DND-41 (cell line): ENCODE data around the gene BUD31.

Experiments used
- ATAC-seq: fragments of 200-7000 bp; cut with Tn5 transposase; 3 replicates; pipeline ENCODE4 v1.9.1; 2021; ENCODE audit warnings: low read depth; ENCODE audit not compliant: insufficient read depth
- DNase-seq: peaks from one replicate; pipeline ENCODE4 v3.0.0-alpha.2; 2020
- H2AFZ ChIP-seq: 2 replicates; pipeline ENCODE4 v1.6.0; 2012; ENCODE audit warnings: low read depth, low read length
- H3K27ac ChIP-seq: 2 replicates; pipeline ENCODE4 v1.5.1; 2012; ENCODE audit warnings: low read length, inconsistent platforms
- H3K27me3 ChIP-seq: fragments of 200-600 bp; sonication (generic); 2 replicates; pipeline ENCODE4 v1.6.0; 2012; ENCODE audit warnings: low read length, mild to moderate bottlenecking, inconsistent platforms; ENCODE audit not compliant: insufficient read depth, poor library complexity
- H3K36me3 ChIP-seq: 2 replicates; pipeline ENCODE4 v1.5.1; 2012; ENCODE audit warnings: low read length, inconsistent platforms; ENCODE audit not compliant: insufficient read depth
- H3K4me1 ChIP-seq: 2 replicates; pipeline ENCODE4 v1.5.1; 2012; ENCODE audit warnings: mild to moderate bottlenecking, low read length; ENCODE audit not compliant: insufficient read depth
- H3K4me2 ChIP-seq: 2 replicates; pipeline ENCODE4 v1.6.0; 2012; ENCODE audit warnings: mild to moderate bottlenecking, moderate library complexity, low read length, inconsistent platforms; ENCODE audit not compliant: insufficient read depth
- H3K4me3 ChIP-seq, 2 experiments: fragments of 200-600 bp in 1 of 2; shearing (Covaris generic) in 1 of 2; 2 replicates each; pipeline ENCODE4 v1.5.1; 2012 to 2016; ENCODE audit warnings: inconsistent platforms in 2 of 2, low read length in 2 of 2, mild to moderate bottlenecking in 2 of 2, low read depth in 1 of 2, moderate library complexity in 1 of 2
- H3K79me2 ChIP-seq: 2 replicates; pipeline ENCODE4 v1.6.0; 2012; ENCODE audit warnings: low read length, inconsistent platforms; ENCODE audit not compliant: insufficient read depth
- H3K9ac ChIP-seq: 2 replicates; pipeline ENCODE4 v1.6.0; 2012; ENCODE audit warnings: low read depth, mild to moderate bottlenecking, inconsistent platforms, low read length, moderate library complexity
- H3K9me3 ChIP-seq: 2 replicates; pipeline ENCODE4 v1.5.1; 2012; ENCODE audit warnings: low read length, moderate library complexity, mild to moderate bottlenecking, inconsistent platforms; ENCODE audit not compliant: insufficient read depth, severe bottlenecking
- H4K20me1 ChIP-seq: 2 replicates; pipeline ENCODE4 v1.6.0; 2012; ENCODE audit warnings: low read length; ENCODE audit not compliant: insufficient read depth
- CTCF ChIP-seq: IDR thresholded peaks from 2 replicates; pipeline ENCODE4 v1.5.1; 2012; ENCODE audit warnings: borderline replicate concordance, low read length, moderate library complexity, mild to moderate bottlenecking; ENCODE audit not compliant: poor library complexity, severe bottlenecking; ENCODE audit errors: extremely low read depth
- EZH2 ChIP-seq: IDR thresholded peaks from 3 replicates; pipeline ENCODE4 v1.6.1; 2012; ENCODE audit warnings: borderline replicate concordance, low read depth, mild to moderate bottlenecking, moderate library complexity, low read length, inconsistent platforms; ENCODE audit not compliant: severe bottlenecking

Gene BUD31

GRCh38 chr7:99457650-99458493 lies 49.1 kb downstream of the BUD31 start:
- ATAC-seq (no peak), DNase-seq (no peak)
- Histone ChIP-seq H3K79me2 (peaks cover 73% of the 10 kb centered on the region), H3K27ac (no peak overlapping the region), H3K27me3 (no peaks in the 10 kb centered on the region), H3K4me2 (no peak overlapping the region), H2AFZ (no peak overlapping the region), H4K20me1 (peaks cover 82% of the 10 kb centered on the region), H3K36me3 (peaks cover 96% of the 10 kb centered on the region), H3K4me1 (peaks cover 11% of the 10 kb centered on the region), H3K9ac (no peak overlapping the region), H3K4me3 (no peak overlapping the region), H3K9me3 (no peaks in the 10 kb centered on the region)
- TF ChIP-seq EZH2 = no peak

- Histone ChIP-seq H3K4me3 (no peak overlapping the region), H2AFZ (no peak overlapping the region), H3K4me1 (peaks cover 23% of the 10 kb centered on the region), H3K79me2 (peaks cover 86% of the 10 kb centered on the region), H3K36me3 (peaks cover 94% of the 10 kb centered on the region), H3K27ac (no peak overlapping the region), H3K4me2 (no peak overlapping the region), H3K27me3 (no peaks in the 10 kb centered on the region), H3K9me3 (no peaks in the 10 kb centered on the region), H4K20me1 (peaks cover 79% of the 10 kb centered on the region), H3K9ac (no peak overlapping the region)
- DNase-seq (peak; percentile 52), ATAC-seq (peak; percentile 73)
- no peak for TF ChIP-seq EZH2
- peak; percentile 67 for TF ChIP-seq CTCF
These were observed 50.3 kb downstream of the BUD31 start for GRCh38 chr7:99459087-99459486.

- Histone ChIP-seq H3K4me3 (no peak overlapping the region; a peak in 1 of 4 replicates), H3K4me1 (peaks cover 36% of the 10 kb centered on the region), H3K4me2 (peak overlapping the region; percentile 24; the same call in 1 of the 2 replicates), H2AFZ (no peak overlapping the region), H3K36me3 (peaks cover 82% of the 10 kb centered on the region), H4K20me1 (peaks cover 73% of the 10 kb centered on the region), H3K9ac (no peak overlapping the region), H3K27me3 (no peaks in the 10 kb centered on the region), H3K9me3 (no peaks in the 10 kb centered on the region), H3K79me2 (peaks cover 95% of the 10 kb centered on the region), H3K27ac (no peak overlapping the region)
- TF ChIP-seq CTCF = no peak
- TF ChIP-seq EZH2 = no peak
- no peak for ATAC-seq
- DNase-seq = no peak
These were observed 51.9 kb downstream of the BUD31 start for GRCh38 chr7:99460651-99461050.

- no peak overlapping the region for H2AFZ ChIP-seq
- peaks cover 37% of the 10 kb centered on the region for H3K4me1 ChIP-seq
- DNase-seq (no peak), ATAC-seq (no peak)
- peaks cover 68% of the 10 kb centered on the region for H4K20me1 ChIP-seq
- H3K79me2 ChIP-seq = peaks cover 95% of the 10 kb centered on the region
- H3K9me3 ChIP-seq = no peaks in the 10 kb centered on the region
- H3K4me2 ChIP-seq = peak overlapping the region; percentile 24; the same call in 1 of the 2 replicates
- H3K4me3 ChIP-seq = no peak overlapping the region
- H3K36me3 ChIP-seq = peaks cover 79% of the 10 kb centered on the region
- TF ChIP-seq EZH2 (no peak), CTCF (peak; percentile 26)
- H3K27me3 ChIP-seq = no peaks in the 10 kb centered on the region
- no peak overlapping the region for H3K27ac ChIP-seq
- H3K9ac ChIP-seq = no peak overlapping the region
These were observed 52.5 kb downstream of the BUD31 start for GRCh38 chr7:99461221-99461620.
